GM18909 (cell line): ENCODE results near the gene ADAMTSL1.
A peak's percentile ranks its signal among the peaks of the same experiment; 100 is the strongest.

Experiments
- ATAC-seq: cut with Tn5 transposase; IDR thresholded peaks from one replicate; pipeline ENCODE4 v1.9.1; 2021; ENCODE audit warnings: mild to moderate bottlenecking; ENCODE audit not compliant: unreplicated experiment, poor library complexity

ADAMTSL1 gene

DNA sequence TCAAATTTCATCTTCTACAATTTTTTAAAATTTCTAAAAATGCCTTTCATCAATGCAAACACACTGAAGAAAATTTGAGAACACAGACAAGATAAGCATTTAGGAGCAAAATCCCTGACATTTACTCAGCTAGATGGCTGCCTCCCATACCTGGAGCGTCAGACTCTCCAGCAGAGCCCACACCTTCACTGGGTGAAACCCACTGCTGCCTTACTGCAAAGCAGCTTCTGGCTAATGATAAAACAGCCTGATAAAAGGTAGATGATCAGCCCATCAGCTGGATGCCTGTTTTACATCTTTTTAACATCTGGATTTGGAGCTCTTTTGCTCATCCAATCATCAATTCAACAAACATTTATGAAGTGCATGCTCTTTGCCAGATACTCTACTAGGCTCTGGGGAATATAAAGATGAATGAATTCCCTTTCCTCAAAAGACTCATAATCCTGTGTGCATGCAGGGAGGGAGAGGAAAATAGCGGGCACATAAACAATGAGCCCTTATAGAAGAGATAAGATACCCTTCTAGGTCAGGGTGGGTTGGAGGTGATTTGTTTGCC, 287.9 kb downstream of the ADAMTSL1 start:
- no peak for ATAC-seq

DNA sequence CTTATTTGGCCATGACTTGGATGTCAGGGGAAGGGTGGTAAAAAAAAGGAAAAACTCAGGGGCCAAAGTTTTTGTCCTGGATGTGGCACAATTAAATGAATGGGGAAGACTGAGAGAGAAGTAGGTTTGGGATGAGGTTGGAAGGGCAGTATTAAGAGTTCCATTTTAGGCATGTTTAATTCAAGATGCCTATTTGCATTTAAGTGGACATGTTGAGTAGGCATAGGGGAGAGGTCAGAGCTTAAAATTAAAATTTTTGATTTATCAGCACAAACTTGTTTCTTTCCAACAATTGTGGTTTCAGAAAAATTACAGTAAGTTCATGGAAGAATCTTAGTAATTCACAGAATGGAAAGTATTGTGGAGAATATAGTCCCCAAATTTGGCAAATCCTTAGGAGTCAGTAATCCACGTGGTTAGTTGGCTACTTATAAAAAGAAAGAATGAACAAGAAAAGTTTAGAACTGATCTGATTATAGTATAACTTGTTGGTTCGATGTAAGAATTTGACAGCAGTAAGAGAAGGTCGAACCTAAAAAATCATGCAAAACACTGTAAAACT, 293.1 kb downstream of the ADAMTSL1 start:
- no peak for ATAC-seq

DNA sequence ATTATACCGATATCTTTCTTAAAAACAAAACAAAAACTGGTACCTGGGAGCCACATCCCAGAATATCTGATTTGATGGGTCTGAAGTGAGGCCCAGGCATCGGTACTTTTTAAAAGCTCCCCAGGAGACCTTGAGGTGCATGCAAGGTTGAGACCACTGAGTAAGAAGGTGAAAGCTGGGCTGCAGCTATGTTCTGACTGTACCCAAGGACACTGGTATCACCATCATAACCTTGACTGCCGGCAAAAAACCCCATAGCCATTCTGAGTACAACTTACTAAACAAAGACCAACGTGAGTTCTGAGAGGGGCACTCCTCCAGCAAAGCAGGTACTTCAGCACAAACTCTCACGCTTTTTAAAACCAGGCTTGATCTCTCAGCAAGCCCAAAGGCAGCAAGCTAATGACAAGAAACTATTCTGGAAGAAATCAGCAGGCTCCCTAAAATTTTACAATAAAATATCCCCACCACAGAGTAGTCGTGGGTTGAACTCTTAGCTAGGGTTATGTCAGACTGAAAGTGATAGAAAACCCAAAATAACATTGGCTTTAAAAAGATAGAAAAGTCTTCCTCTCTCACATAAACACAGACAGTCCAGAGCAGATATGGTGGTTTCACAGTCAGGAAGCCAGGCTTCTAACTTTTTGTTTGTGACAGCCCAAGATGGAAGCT, 295.1 kb downstream of the ADAMTSL1 start:
- peak; percentile 84 for ATAC-seq

DNA sequence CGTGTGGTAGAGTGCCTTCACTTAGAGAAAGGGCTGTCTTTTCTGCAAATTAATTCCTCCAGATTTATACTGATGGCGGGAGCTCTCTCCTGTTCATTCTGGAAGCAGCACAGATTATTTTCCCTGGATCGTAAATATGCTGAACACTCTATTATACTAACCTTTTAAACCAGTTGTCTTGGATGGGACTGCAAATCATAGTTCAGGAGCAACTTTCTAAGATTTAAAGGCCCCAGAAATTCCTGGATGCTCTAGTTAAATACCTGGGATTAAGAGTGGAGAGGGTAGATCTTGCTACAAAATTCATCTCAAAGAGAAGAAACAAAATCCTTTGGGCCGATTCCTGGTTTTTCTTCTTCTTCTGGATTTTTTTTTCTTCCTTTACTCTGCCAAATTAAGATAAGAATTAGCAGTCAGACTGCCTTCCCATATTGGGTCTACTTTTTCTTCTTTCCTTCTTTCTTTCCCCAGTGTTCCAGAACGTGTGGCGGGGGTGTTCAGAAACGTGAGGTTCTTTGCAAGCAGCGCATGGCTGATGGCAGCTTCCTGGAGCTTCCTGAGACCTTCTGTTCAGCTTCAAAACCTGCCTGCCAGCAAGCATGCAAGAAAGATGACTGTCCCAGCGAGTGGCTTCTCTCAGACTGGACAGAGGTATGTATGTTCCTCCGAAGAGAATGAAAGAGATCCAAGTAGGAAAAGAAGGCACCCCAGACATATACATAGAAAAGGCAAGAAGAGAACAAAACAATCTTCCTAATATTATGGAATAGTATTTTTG, 296.4 kb downstream of the ADAMTSL1 start:
- no peak for ATAC-seq

DNA sequence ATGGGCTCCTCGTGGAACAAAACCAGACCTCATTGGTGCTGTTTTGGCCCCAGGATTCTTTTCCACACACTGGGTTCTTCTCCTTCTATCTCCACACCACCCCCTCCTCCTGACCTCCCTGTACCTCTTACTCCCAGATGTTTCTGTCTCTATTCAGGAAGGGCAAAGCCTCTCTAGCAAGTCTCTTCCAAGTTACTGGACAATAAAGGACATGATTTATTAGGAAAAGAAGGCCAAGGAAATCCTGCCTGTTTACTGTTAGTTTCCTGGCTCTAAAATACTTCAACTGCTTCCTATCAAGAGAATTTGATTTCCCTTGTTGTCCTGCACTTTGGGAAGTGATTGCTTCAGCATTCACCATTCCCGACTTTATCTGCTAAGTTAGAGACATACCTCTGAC, 297.1 kb downstream of the ADAMTSL1 start:
- no peak for ATAC-seq

DNA sequence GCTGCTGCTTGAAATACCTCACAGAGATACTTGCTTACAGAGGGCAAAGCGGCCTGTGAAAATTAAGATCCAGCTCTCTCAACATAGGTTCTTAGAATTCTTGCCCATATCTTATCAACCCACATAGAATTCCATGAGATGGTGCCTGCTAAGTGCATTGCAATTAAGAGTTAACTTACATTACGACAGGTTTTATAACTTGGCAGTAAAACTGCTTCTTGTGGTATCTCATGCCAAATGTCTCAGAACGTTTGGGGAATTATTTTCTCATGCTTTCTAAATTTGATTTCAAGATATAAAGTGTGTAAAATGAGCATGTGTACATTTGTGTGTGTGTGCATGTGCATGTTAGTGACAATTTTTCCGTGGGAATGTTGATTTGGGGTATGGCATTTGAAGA, 297.8 kb downstream of the ADAMTSL1 start:
- no peak for ATAC-seq

DNA sequence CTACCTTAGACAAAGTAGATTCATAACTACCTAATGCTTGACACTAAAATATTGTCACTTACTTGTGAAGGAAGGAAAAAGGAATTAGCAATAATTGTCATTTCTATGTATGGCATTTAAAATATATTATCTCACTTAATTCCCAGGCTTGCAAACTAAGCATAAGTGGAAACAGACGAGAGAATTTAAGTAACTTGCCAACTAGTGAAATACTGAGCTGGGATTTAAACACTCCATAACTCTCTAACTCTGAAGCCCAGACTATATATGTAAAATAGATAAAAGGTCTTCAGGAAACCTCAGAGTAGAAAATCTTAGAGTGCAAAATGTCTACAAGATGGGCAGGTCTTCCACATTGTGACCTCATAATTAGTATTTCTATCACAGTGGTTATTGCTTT, 301.3 kb downstream of the ADAMTSL1 start:
- no peak for ATAC-seq

DNA sequence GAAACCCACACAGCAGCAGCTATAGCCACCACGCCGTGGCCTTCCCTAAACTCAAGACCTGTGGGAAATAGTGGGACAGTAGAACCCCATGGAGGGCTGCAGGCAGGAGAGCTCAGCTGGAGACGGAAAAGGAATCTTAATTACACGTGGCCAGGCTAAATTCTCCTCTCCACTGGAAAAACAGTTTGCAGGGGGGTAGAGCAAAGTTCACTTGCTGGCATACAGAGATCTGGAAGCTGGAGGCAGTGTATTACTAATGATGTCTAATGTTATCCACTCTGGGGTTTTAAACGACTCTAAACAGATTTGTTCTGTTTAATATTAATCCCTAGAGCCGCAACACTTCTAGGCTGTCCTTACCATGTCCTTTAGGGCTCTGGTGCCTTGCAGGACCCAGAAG, 302.0 kb downstream of the ADAMTSL1 start:
- no peak for ATAC-seq

DNA sequence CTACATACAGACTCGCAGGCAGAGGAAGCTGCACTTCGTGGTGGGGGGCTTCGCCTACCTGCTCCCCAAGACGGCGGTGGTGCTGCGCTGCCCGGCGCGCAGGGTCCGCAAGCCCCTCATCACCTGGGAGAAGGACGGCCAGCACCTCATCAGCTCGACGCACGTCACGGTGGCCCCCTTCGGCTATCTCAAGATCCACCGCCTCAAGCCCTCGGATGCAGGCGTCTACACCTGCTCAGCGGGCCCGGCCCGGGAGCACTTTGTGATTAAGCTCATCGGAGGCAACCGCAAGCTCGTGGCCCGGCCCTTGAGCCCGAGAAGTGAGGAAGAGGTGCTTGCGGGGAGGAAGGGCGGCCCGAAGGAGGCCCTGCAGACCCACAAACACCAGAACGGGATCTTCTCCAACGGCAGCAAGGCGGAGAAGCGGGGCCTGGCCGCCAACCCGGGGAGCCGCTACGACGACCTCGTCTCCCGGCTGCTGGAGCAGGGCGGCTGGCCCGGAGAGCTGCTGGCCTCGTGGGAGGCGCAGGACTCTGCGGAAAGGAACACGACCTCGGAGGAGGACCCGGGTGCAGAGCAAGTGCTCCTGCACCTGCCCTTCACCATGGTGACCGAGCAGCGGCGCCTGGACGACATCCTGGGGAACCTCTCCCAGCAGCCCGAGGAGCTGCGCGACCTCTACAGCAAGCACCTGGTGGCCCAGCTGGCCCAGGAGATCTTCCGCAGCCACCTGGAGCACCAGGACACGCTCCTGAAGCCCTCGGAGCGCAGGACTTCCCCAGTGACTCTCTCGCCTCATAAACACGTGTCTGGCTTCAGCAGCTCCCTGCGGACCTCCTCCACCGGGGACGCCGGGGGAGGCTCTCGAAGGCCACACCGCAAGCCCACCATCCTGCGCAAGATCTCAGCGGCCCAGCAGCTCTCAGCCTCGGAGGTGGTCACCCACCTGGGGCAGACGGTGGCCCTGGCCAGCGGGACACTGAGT, 303.2 kb downstream of the ADAMTSL1 start:
- no peak for ATAC-seq

DNA sequence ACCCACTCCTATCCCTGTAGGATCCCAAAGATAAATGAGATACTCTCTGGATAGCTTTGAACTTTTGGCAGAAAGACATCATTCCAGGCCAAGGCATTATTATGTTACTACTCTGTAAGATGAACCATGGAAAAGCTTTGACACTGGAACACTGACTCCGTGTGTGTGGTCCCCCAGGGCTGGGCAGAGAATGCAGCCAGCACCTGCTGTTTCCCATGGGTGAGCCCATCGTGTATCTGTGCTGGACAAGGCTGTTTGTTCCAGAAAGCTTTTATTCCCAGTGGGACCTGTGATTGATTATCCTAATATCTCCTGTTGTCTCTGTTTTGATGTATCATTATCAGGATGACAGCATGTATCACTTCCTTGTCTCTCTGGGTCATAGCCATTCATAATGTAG, 304.2 kb downstream of the ADAMTSL1 start:
- ATAC-seq = no peak

DNA sequence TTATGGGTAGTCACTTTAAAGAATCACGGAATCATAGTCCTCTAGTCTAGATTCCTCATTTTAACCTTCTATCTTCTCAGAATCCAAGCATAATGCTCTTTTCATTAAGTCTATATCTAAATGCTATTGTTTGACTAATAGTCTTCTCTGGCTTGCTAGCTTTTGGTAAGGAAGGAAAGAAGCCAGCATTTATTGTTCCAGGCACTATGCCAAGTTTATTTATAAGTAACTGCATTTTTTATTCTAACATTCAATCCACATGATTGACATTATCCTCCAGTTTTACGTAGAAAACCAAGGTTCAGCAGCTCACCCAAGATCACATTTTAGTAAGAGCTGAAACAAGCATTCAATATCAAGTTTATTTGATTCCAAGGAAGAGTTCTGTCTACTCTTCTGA, 304.9 kb downstream of the ADAMTSL1 start:
- no peak for ATAC-seq

DNA sequence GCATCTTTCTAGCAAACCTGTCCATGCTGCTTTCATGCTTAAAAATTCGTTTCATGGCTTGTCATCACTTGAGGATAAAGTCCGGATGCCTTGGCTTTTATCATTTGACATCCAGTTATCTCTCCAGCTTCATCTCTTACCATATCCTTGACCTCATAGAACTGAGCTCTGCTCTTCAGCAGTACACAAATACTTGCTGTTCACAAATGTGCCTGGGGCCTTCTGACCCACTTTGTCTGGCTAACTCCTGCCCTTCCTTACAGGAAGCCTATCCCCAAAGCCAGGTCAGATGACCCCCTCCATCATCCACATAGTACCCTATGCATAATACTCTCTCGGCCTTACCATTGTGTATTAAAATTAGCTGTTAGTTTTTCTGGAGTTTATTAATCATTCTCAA, 310.0 kb downstream of the ADAMTSL1 start:
- ATAC-seq = no peak

DNA sequence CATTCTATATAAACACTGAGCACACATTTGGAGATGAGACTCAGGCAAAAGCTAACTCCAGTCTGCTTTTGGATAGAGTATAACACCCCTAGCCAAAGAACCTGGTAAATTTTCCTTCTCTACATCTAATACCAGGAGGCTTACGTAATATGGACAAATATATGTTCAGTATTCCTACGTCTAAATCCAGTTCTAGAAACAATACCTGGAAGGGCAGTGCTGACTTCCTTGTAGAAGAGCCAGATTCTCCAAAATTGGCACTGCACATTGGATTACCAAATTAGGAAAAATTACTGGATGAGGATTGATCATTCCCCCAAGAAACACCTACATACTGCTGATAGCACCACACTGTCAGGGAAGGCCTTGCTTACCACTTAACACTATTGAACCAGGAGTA, 311.7 kb downstream of the ADAMTSL1 start:
- no peak for ATAC-seq

DNA sequence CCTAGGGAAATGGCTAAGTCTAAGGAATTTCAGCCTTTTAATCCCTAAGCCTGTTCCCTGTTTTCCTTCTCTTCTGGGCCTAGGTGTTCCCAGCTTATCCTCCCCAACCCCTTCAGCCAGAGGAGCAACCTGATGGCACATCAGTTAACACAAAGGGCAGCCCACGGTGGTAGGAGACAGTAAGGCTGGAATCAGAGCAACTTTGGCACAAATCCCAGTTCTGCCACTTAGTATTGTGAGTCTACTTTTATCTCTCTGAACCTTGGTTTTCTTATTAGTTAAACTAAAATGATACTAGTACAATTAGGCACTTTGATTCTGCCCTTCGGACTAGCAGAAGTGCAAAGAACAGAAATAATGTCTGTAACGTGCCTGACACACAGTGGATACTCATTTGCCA, 312.2 kb downstream of the ADAMTSL1 start:
- no peak for ATAC-seq

DNA sequence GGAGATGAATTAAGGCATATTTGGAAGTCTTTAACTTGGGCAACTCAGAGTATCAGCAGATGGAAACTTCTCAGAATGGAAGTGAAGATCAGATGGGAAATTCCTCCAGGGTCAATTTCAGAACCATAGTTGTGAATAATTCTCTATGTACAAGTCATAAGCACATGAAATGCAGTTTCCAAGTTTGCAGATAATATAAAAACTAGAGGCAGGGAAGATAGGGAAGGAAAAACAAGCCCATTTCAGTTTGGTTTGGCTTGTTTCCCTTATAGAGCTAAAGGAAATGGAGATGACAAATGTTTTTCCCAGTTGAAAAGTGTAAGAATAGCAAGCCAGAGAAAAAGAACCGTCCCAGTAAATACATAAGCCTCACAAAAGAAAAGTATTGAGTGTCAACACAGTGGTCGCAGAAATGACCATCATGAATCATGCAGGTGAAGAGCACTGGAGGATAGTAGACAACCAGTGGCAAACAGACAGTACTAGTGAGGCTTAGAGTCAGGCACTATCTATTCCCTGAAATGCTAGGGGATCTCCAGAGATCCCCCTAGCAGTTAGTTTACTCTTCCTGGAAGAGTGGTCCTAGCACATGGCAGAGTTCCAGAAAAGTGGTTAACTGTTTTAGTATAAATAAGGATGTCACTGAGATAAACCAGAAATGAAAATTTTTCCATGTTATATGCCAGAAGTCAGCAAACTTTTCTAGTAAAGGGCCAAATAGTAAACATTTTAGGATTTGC, 313.1 kb downstream of the ADAMTSL1 start:
- ATAC-seq = no peak

DNA sequence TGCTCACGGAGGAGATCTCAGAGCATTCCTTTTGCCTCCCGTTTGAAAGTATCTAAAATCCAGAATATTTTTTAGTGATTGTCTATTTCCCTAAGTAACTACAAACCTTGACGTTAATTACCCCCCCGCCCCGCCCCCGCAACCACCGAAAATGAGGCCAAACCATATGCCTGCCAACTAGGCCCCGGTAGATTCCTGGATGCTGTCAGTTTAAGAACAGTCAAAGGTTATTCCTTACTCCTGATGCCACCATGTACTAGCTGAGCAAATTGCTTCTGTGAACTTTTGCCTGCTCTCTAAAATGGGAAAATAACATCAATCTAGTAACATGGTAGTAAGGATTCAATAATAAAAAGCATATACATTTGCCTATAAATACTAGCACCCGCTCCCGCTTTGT, 314.3 kb downstream of the ADAMTSL1 start:
- no peak for ATAC-seq

DNA sequence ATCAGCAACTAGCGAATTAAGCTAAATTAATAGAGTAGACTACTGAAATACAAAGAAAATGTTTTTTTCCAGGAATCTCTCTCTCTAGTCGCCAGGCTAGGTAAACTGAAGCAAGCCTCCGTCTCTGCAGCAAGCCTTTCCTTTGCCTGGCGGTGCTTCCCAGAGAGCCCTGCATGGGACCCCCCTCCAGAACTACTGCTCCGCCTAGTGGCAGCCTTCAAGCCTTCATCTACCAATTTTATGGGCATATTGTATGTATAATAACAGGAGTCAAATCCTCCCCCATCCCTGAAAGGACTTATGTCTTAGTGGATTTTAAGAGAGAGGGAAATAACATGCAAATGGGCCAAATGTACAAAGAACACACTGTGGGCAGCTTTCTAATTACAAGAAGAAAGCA, 317.1 kb downstream of the ADAMTSL1 start:
- ATAC-seq = no peak

DNA sequence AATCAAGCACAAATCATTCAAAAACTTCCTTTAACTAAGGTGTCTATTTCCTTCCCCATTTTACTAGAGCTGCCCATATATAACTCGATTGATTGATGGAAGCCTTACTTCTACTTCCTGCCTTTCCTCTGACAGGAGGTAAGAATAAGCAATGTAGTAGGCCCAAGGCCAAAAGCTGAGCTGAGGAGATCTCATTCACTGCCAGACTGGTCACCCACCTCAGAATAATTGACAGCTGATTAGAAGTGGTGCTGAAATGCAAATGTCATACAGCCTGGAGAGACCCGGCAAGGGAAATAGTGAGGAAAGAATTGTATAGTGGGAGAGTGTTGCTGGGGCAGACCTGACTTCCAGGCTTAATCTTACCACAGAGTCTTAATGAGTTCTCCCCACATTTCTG, 319.2 kb downstream of the ADAMTSL1 start:
- ATAC-seq = no peak

DNA sequence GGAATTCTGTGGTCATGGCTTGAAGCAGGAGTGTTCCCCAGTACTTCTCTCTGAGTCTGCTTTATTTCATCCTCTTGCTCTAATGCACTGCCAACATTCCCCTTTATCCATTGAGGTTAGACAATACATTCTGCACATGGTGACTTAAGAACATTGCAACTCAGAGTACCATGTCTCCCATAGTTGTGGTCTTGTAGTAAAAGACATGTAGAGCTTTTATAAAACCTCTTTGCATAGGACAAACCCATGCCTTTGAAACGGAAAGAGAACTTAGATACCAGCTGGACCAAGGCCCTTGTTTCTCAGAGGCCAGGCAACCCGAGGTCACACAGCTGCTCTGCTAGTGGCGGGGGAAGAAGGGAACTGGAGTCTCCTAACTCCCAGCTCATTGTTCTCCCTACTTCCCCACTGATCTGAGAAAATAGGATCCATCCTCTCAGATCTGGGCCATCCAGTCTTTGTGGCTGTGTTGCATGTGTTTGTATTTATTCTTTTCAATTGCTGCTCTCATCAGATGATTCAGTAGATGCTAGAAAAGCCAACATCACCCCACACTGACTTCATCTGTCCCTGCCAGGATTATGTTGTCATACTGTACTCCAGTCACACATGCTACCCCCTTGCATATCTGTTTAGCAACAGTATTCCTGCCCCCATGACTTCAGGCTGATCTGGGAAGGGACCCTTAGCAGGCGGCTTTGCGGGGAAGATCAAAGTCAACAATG, 322.2 kb downstream of the ADAMTSL1 start:
- ATAC-seq = no peak
